Motor neuron (in vitro differentiated cells): Measurements from ENCODE around the gene GNLY. TPM values are rescaled to one million over a fixed set of nuclear protein-coding genes. Genes with fewer than 3 reads are reported as not detected.
"Not testable (repeated sequence)": the region's sequence is repeated elsewhere in the genome, so short reads cannot be mapped to it uniquely, and the experiment has no call there.

ENCODE experiments used
- ATAC-seq, 8 experiments: fragments of 200-7000 bp; cut with Tn5 transposase; replicated peaks in 6 of 8; 2 replicates each; pipeline ENCODE4 v1.8.0; 2021; ENCODE audit warnings: mild to moderate bottlenecking in 8 of 8, moderate library complexity in 8 of 8
- H3K27ac ChIP-seq, 2 donors: fragments of 250-450 bp; sonication (Bioruptor Pico); 2 replicates each; pipeline ENCODE4 v1.9.0; 2021; ENCODE audit warnings: antibody characterized with exemption in 2 of 2, mild to moderate bottlenecking in 2 of 2, moderate library complexity in 1 of 2
- H3K4me1 ChIP-seq, 2 donors: fragments of 250-450 bp; sonication (Bioruptor Pico); replicated peaks in 1 of 2; 2 replicates each; pipeline ENCODE4 v1.6.1; 2021; ENCODE audit warnings: antibody characterized with exemption in 2 of 2, mild to moderate bottlenecking in 2 of 2, moderate library complexity in 1 of 2
- H3K4me3 ChIP-seq, 5 donors: fragments of 250-450 bp; sonication (Bioruptor Pico); 2 replicates each; pipeline ENCODE4 v1.9.0; 2021; ENCODE audit warnings: antibody characterized with exemption in 5 of 5, mild to moderate bottlenecking in 5 of 5, moderate library complexity in 4 of 5
- WGBS, 10 experiments: fragments of 450-650 bp; shearing (Covaris generic); methylation state at CpG; one replicate each; pipeline ENCODE4 v1.0.0; 2022; 5-methylcytosine and 5-hydroxymethylcytosine counted together
- in situ Hi-C, 9 experiments: fragments of 400-800 bp; cut with MboI; loops; one replicate each; pipeline ENCODE4 v1.15.0; 2021; ENCODE audit warnings: low sequenced_read_pairs in 9 of 9, low pct_unique_long_range_greater_than_20kb in 2 of 9; ENCODE audit not compliant: unreplicated experiment in 9 of 9
- total RNA-seq, 8 experiments: library from RNA; unstranded; fragments of 300-600 nt; gene quantifications; 2 replicates each; pipeline versions ENCODE4 v1.2.3 to v1.2.4, GENCODE V29; 2022

Gene GNLY
- total RNA-seq, 8 experiments from 2014 or later: 0.11 to 0.46 (median 0.29) TPM; not detected in 2

GRCh38 chr2:85657399-85657798, 36.8 kb upstream of the GNLY start:
- H3K27ac ChIP-seq, ATAC-seq, H3K4me3 ChIP-seq, in situ Hi-C loops, H3K4me1 ChIP-seq: not testable (repeated sequence)
- WGBS, 10 experiments: 87 to 100% (median 96%) methylated on average over 1 to 3 of the region's 4 CpGs; no CpG with 5 or more reads in 5 of the 10 experiments

GRCh38 chr2:85659324-85659981, 34.7 kb upstream of the GNLY start:
- in situ Hi-C loops: no loop called here
- no peak for ATAC-seq

GRCh38 chr2:85660301-85660700, 33.9 kb upstream of the GNLY start:
- H3K27ac ChIP-seq, in situ Hi-C loops, H3K4me1 ChIP-seq, ATAC-seq, H3K4me3 ChIP-seq: not testable (repeated sequence)
- 87 to 100% (median 100%) methylated on average over 1 to 4 of the region's 11 CpGs; no CpG with 5 or more reads in 4 of the 10 experiments for WGBS, 10 experiments

More at GRCh38 chr2:85659324-85659981, 34.7 kb upstream of the GNLY start:
- no peaks in the 10 kb centered on the region for H3K4me1 ChIP-seq
- H3K27ac ChIP-seq: no peak overlapping the region
- 93 to 100% (median 95%) methylated on average over 3 of the region's 13 CpGs; no CpG with 5 or more reads in 7 of the 10 experiments for WGBS, 10 experiments
- H3K4me3 ChIP-seq: no peak overlapping the region

GRCh38 chr2:85660725-85661124, 33.4 kb upstream of the GNLY start:
- in situ Hi-C loops: no loop called here
- no peak overlapping the region for H3K4me3 ChIP-seq
- no peaks in the 10 kb centered on the region for H3K4me1 ChIP-seq
- 87 to 100% (median 92%) methylated on average over 2 to 4 of the region's 7 CpGs; no CpG with 5 or more reads in 7 of the 10 experiments for WGBS, 10 experiments
- H3K27ac ChIP-seq: no peak overlapping the region
- ATAC-seq: no peak

- WGBS, 10 experiments: 76 to 100% methylated on average over 1 to 2 of the region's 14 CpGs; no CpG with 5 or more reads in 8 of the 10 experiments
- Histone ChIP-seq H3K27ac (no peak overlapping the region), H3K4me1 (no peaks in the 10 kb centered on the region), H3K4me3 (no peak overlapping the region)
- ATAC-seq: peak in 3 of 8 experiments; percentile 78 to 84 (median 80)
- in situ Hi-C loops: no loop called here
These were observed 32.9 kb upstream of the GNLY start for GRCh38 chr2:85661139-85661858.

GRCh38 chr2:85662899-85663593, 31.1 kb upstream of the GNLY start:
- ATAC-seq: peak in 6 of 8 experiments; percentile 12 to 85 (median 26)
- Histone ChIP-seq H3K27ac (no peak overlapping the region), H3K4me3 (no peak overlapping the region), H3K4me1 (no peaks in the 10 kb centered on the region)
- WGBS, 10 experiments: 96 to 100% methylated on average over 1 to 6 of the region's 10 CpGs; no CpG with 5 or more reads in 8 of the 10 experiments
- in situ Hi-C loops: no loop called here

- H3K4me3 ChIP-seq: no peak overlapping the region
- ATAC-seq: no peak
- in situ Hi-C loops: no loop called here
These were observed 30.3 kb upstream of the GNLY start for GRCh38 chr2:85663594-85664565.

GRCh38 chr2:85665264-85665937, 28.8 kb upstream of the GNLY start:
- in situ Hi-C loops: no loop called here
- Histone ChIP-seq H3K4me3 (no peak overlapping the region), H3K27ac (no peak overlapping the region), H3K4me1 (no peaks in the 10 kb centered on the region)
- 60 to 100% (median 80%) methylated on average over 1 to 5 of the region's 11 CpGs; no CpG with 5 or more reads in 5 of the 10 experiments for WGBS, 10 experiments
- ATAC-seq: no peak

More at GRCh38 chr2:85663594-85664565, 30.3 kb upstream of the GNLY start:
- 80 to 100% (median 92%) methylated on average over 2 to 13 of the region's 23 CpGs; no CpG with 5 or more reads in 3 of the 10 experiments for WGBS, 10 experiments
- Histone ChIP-seq H3K27ac (no peak overlapping the region), H3K4me1 (no peaks in the 10 kb centered on the region)

GRCh38 chr2:85666016-85666415, 28.1 kb upstream of the GNLY start:
- WGBS, 10 experiments: 90 to 100% methylated on average over 1 to 4 of the region's 6 CpGs; no CpG with 5 or more reads in 8 of the 10 experiments

GRCh38 chr2:85666435-85667316, 27.5 kb upstream of the GNLY start:
- Histone ChIP-seq H3K4me1 (no peaks in the 10 kb centered on the region), H3K4me3 (no peak overlapping the region), H3K27ac (no peak overlapping the region)
- WGBS, 10 experiments: 40 to 100% (median 83%) methylated on average over 1 to 8 of the region's 11 CpGs; no CpG with 5 or more reads in 4 of the 10 experiments
- in situ Hi-C loops: no loop called here
- ATAC-seq: no peak

More at GRCh38 chr2:85666016-85666415, 28.1 kb upstream of the GNLY start:
- in situ Hi-C loops: no loop called here
- no peak for ATAC-seq
- Histone ChIP-seq H3K27ac (no peak overlapping the region), H3K4me1 (no peaks in the 10 kb centered on the region), H3K4me3 (no peak overlapping the region)

- WGBS, 10 experiments: 50 to 80% (median 70%) methylated on average over 1 to 2 of the region's 3 CpGs; no CpG with 5 or more reads in 4 of the 10 experiments
- Histone ChIP-seq H3K4me1 (no peaks in the 10 kb centered on the region), H3K27ac (no peak overlapping the region), H3K4me3 (no peak overlapping the region)
- in situ Hi-C loops: no loop called here
- no peak for ATAC-seq
These were observed 26.6 kb upstream of the GNLY start for GRCh38 chr2:85667561-85668008.
